GM12865 (cell line): ENCODE measurements around the gene ARL4C.

Experiments
- DNase-seq: peaks from one replicate; pipeline ENCODE4 v3.0.0; 2010; ENCODE audit warnings: low read depth
- H3K4me3 ChIP-seq: 2 replicates; pipeline ENCODE4 v1.5.1; 2011; ENCODE audit warnings: mild to moderate bottlenecking, low read depth, low read length, control low read depth
- TF ChIP-seq, protein P1 (sequence below): IDR thresholded peaks from 2 replicates; pipeline ENCODE4 v1.5.1; 2011; ENCODE audit warnings: low read length, control low read depth, low read depth, inconsistent platforms; ENCODE audit not compliant: insufficient read depth; ENCODE audit errors: missing control alignments

ARL4C gene

DNA sequence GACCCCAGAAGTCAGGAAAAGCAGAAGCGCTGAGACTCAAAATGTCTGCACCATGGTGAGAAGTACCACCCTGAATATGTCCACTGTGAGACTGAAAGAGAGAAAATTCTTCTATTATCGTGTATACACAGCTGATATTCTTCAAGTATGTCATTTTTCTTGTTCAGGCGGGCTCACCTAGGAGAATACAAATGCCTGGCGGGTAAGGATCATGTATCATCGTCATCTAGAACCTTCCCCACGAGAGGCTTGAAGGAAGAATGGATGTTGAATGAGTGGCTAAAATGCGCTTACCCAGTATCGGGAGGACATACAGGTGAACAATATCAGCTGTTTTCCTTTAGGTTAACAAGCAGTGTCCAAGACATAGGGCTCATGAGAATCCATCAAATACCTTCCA lies 21.1 kb upstream of the ARL4C start:
- TF ChIP-seq, protein P1, sequence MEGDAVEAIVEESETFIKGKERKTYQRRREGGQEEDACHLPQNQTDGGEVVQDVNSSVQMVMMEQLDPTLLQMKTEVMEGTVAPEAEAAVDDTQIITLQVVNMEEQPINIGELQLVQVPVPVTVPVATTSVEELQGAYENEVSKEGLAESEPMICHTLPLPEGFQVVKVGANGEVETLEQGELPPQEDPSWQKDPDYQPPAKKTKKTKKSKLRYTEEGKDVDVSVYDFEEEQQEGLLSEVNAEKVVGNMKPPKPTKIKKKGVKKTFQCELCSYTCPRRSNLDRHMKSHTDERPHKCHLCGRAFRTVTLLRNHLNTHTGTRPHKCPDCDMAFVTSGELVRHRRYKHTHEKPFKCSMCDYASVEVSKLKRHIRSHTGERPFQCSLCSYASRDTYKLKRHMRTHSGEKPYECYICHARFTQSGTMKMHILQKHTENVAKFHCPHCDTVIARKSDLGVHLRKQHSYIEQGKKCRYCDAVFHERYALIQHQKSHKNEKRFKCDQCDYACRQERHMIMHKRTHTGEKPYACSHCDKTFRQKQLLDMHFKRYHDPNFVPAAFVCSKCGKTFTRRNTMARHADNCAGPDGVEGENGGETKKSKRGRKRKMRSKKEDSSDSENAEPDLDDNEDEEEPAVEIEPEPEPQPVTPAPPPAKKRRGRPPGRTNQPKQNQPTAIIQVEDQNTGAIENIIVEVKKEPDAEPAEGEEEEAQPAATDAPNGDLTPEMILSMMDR = no peak
- no peak for DNase-seq
- H3K4me3 ChIP-seq = no peak overlapping the region

DNA sequence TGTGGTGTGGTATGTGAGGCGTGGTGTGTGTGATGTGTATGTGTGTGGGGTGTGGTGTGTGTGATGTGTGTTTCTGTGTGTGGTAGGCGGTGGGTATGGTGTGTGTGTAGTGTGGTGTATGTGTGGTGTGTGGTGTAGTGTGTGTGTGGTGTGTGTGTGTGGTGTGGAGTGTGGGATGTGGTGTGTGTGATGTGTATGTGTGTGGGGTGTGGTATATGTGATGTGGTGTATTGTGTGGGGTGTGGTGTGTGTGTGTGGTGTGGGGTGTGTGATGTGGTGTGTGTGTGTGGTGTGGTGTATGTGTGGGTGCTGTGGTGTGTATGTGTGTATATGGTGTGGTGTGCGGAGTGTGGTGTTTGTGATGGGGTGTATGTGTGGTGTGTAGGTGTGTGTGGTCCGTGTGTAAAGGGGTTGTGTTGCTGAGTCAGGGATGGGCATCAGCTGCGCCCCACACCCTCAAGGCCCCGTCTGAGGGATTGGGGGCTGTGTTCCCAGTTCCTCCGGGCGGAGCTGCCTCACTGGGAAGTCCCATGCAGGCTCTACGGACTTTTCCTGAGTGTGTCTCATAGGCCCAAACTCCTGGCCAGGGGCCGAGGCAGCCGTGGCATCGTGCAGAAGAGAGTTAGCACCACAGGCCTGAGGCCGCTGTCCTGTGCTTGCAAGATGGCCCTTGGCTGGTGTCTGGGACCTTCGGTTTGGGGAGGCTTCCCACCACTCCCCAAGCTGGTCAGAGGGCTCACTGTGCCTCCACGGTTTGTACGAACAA lies 18.2 kb upstream of the ARL4C start:
- no peak for DNase-seq
- no peak overlapping the region for H3K4me3 ChIP-seq
- TF ChIP-seq, protein P1 = no peak

DNA sequence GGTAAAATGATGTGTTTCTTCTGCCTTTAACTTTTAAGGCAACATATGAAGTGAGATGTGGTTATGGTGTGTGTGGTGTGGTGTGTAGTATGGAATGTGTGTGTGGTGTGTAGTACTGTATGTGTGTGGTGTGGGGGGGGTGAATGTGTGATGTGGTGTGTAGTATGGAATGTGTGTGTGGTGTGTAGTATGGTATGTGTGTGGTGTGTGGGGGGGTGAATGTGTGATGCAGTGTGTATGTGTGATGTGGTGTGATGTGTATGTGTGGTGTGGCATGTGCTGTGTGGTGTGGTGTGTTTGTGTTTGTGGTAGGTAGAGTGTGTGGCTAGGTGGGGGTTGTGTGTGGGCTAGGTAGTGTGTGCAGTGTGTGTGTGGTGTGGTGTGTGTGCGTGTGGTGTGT lies 17.2 kb upstream of the ARL4C start:
- TF ChIP-seq, protein P1 = no peak
- no peak overlapping the region for H3K4me3 ChIP-seq
- DNase-seq = no peak

DNA sequence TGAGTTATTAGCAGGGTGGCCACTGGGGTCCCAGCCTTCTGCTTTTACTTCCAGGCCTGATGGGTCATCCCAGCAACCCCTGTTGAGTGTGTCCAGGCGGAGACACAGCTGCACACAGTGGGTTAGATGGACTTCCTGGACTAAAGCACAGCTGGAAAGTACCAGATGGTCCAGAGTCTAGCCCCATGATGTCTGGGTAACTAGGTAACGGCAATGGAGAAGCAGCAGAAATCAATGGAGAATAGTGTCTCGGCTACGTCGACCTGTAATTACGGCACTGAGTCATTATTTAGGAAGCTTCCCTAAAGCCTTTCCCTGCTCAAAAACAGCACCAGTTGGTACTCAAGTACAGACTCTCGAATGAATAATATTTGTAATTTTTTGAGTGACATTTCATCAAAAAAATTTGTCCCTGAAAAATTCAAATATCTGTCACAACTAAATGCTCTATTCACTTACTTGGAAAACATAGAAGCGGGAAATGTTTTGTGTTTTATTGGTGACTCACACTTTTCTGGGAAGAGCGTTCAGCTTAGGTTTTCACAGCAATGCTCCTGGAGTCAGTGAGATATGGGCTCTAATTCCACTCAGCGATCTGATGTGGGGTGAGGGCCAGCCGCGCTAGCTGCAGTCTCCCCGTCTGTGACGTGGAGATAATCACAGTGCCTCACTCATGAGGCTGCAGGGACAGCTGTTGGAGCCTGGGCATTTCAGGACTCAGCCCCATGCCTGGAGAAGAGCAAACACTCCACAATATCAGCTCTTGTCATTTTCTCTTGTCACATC lies 16.2 kb upstream of the ARL4C start:
- TF ChIP-seq, protein P1 = no peak
- DNase-seq = no peak
- H3K4me3 ChIP-seq = no peak overlapping the region

DNA sequence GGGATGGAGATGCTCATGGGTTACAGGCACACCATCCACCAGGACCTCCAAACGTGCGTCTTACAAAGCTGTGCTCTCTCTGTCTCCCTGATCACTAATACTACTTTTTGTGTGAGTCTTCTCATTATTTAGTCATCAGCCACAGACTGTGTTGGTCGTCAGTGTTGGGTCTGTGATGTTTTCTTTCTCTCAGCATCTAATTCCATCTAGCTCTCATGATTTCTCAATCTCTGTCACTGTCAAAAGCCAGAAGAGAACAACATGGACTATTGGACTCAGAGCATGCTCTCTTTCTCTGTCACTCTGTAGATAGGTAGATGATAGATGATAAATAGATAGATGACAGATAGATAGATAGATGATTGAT lies 6.0 kb upstream of the ARL4C start:
- no peak for DNase-seq
- H3K4me3 ChIP-seq = no peak overlapping the region
- TF ChIP-seq, protein P1 = no peak

DNA sequence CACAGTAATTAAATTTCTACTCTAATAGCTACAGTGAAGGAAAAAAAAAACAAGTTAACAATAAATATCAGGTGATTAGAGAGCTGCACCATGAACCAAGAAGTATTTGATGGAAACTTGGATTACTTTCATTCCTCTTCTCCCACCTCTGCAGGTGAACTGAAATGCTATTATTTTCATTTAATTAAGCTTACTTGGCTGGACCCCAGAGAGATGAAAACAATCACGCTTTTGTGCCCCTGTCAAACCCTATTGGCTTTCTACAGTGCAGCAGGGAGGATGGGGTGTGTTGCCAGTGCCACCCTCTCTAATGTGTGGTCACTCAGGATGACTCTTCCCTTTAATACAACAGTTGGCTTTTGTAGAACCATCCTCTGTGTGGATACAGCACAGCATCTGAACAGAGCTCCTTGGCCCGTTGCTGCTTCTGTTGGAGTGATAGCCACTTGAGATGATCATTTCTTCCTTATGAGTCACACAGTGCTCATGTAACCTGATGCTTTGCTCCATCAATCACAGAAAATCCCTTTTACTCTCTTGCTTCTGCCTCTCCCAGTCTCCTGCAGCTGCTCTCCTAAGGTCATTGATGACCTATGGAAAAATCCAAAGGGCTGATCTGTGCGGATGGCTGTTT lies 5.5 kb upstream of the ARL4C start:
- no peak overlapping the region for H3K4me3 ChIP-seq
- DNase-seq = no peak
- TF ChIP-seq, protein P1 = no peak
